Mucosa of rectum (tissue), 2 donors: Measurements from ENCODE around the gene ELF3.

ENCODE experiments used
- H3K27ac ChIP-seq, 2 donors: one replicate each; pipeline ENCODE4 v1.7.0; 2013; ENCODE audit warnings: inconsistent platforms in 2 of 2, low read depth in 2 of 2, low read length in 2 of 2
- H3K27me3 ChIP-seq, 2 donors: one replicate each; pipeline ENCODE4 v1.7.0; 2013; ENCODE audit warnings: low read length in 2 of 2; ENCODE audit not compliant: control insufficient read depth in 2 of 2, insufficient read depth in 2 of 2
- H3K36me3 ChIP-seq, 2 donors: one replicate each; pipeline ENCODE4 v1.7.0; 2013; ENCODE audit warnings: low read length in 2 of 2; ENCODE audit not compliant: control insufficient read depth in 2 of 2, insufficient read depth in 2 of 2
- H3K4me1 ChIP-seq, 2 donors: one replicate each; pipeline ENCODE4 v1.7.0; 2013; ENCODE audit warnings: low read length in 2 of 2, mild to moderate bottlenecking in 1 of 2; ENCODE audit not compliant: control insufficient read depth in 2 of 2, insufficient read depth in 2 of 2
- H3K4me3 ChIP-seq, 2 donors: one replicate each; pipeline ENCODE4 v1.7.0; 2013; ENCODE audit warnings: low read length in 2 of 2
- H3K9ac ChIP-seq, 2 donors: one replicate each; pipeline ENCODE4 v1.7.0; 2013; ENCODE audit warnings: low read length in 2 of 2, low read depth in 1 of 2, mild to moderate bottlenecking in 1 of 2
- H3K9me3 ChIP-seq, 2 donors: one replicate each; pipeline ENCODE4 v1.7.0; 2013; ENCODE audit warnings: low read length in 2 of 2; ENCODE audit not compliant: control insufficient read depth in 2 of 2
- donor health status: healthy.
- donor health status: Normal muscosa, but diverticular disease.

ELF3 gene

DNA sequence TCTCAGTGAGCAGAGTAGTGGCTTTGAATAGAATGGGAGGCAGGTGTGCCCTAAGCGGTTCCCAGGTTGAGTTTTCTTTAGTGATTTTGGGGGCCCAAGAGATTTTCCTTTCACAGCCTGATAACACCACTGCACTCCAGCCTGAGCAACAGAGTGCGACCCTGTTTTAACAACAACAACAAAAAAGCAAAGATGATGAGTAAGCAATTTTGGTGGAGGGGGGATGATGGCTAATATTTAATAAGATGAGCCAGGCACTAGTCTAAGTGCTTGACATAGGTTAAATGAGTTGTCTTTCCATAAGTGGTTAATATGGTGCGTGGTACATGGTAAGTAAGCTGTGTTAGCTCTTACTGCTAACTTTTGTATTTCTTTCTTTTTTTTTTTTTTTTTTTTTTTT is 25.9 kb upstream of the ELF3 start:
- Histone ChIP-seq H3K27me3 (no peaks in the 10 kb centered on the region), H3K36me3 (peaks cover 8 to 11% of the 10 kb centered on the region in 2 donors), H3K9ac (peak overlapping the region in 1 of 2 donors; percentile 20), H3K4me3 (peak overlapping the region in 1 of 2 donors; percentile 91), H3K27ac (no peak overlapping the region), H3K9me3 (no peaks in the 10 kb centered on the region), H3K4me1 (peaks cover 12 to 19% of the 10 kb centered on the region in 2 donors)

DNA sequence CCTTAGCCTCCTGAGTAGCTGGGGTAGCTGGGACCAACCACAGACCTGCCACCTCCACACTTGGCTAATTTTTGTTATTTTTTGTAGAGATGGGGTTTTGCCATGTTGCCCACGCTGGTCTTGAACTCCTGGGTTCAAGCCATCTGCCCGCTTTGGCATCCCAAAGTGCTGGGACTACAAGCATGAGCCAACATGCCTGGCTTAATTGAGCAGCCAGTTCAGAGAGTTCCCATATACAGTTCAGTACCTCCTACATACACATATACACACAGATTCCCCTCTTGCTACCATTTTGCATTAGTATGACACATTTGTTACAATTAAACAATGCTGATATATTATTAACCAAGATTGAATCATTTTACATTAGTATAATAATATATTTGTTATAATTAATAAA is 25.0 kb upstream of the ELF3 start:
- Histone ChIP-seq H3K27ac (no peak overlapping the region), H3K9ac (no peak overlapping the region), H3K36me3 (peaks cover 16 to 20% of the 10 kb centered on the region in 2 donors), H3K4me1 (peaks cover 12 to 19% of the 10 kb centered on the region in 2 donors), H3K4me3 (no peak overlapping the region), H3K27me3 (no peaks in the 10 kb centered on the region), H3K9me3 (no peaks in the 10 kb centered on the region)

DNA sequence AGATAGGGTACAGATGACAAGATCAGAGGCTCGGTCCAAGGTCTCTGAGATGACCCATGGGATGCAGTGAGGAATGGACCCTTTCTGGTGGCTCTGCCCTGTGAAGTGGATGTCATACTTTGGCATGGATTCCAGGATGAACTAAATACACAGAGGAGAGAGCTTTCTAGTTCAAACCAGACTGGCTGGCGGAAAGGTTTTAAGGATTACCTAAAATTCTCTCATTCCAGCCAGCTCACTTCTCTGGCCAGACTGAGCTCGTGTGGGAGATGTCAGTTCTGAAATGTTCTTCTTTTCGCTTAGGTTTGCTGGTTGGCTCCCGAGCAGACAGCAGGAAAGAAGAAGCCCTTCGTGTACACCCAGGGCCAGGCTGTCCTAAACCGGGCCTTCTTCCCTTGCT is 21.8 kb upstream of the ELF3 start:
- Histone ChIP-seq H3K9me3 (no peaks in the 10 kb centered on the region), H3K36me3 (peaks cover 42 to 44% of the 10 kb centered on the region in 2 donors), H3K4me1 (peaks cover 6 to 7% of the 10 kb centered on the region in 2 donors)

DNA sequence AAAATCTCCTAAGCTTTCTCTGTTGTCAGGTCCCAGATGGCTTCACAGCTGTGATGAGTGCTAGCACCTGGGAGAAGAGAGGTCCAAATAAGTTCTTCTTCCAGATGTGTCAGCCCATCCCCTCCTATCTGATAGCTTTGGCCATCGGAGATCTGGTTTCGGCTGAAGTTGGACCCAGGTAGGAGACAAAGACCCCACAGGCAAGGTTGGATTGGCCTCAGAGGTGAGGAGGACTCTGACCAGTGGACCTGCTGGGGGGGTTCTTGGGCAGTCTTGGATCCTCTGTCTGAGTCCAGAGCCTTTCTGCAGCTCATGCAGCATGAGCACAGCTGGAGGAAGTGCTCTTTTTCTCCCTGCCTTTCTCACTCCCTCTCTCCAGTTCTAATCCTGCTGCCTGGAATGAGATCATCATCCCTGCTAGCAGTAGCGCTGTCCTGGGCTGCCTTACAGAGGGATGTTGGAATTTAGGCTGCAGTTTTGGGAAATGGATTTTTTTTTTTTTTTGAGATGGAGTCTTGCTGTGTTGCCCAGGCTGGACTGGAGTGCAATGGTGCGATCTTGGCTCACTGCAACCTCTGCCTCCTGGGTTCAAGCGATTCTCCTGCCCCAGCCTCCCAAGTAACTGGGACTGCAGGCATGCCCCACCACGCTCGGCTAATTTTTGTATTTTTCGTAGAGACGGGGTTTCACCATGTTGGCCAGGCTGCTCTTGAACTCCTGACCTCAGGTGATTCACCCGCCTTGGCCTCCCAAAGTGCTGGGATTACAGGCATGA is 20.8 kb upstream of the ELF3 start:
- H3K9me3 ChIP-seq: no peaks in the 10 kb centered on the region
- no peak overlapping the region for H3K9ac ChIP-seq
- H3K27me3 ChIP-seq: no peaks in the 10 kb centered on the region
- H3K27ac ChIP-seq: no peak overlapping the region
- H3K36me3 ChIP-seq: peaks cover 50 to 52% of the 10 kb centered on the region in 2 donors
- no peak overlapping the region for H3K4me3 ChIP-seq
- H3K4me1 ChIP-seq: no peaks in the 10 kb centered on the region

More for the DNA sequence above, 21.8 kb upstream of the ELF3 start:
- Histone ChIP-seq H3K27ac (no peak overlapping the region), H3K4me3 (no peak overlapping the region), H3K9ac (no peak overlapping the region), H3K27me3 (no peaks in the 10 kb centered on the region)

DNA sequence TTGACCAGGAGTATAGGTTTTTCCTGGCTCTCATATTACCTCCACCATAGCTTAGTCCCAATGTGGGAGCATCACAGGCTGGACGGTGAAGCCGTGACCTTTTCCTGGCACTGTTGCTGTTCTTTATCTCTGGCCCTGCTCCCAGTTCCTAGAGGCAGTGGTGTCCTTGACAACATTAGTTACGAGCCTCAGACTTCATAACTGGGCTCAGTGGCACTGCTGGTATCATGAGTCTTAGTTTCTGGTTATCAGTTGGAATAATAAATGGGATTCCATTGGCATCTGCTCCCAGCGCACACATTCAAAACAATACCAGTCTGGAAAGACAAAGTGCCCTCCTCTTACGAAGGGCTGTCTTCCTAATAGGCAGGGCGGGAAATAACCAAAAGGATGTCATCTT is 20.0 kb upstream of the ELF3 start:
- Histone ChIP-seq H3K27me3 (no peaks in the 10 kb centered on the region), H3K27ac (no peak overlapping the region), H3K36me3 (peaks cover 55 to 60% of the 10 kb centered on the region in 2 donors)

DNA sequence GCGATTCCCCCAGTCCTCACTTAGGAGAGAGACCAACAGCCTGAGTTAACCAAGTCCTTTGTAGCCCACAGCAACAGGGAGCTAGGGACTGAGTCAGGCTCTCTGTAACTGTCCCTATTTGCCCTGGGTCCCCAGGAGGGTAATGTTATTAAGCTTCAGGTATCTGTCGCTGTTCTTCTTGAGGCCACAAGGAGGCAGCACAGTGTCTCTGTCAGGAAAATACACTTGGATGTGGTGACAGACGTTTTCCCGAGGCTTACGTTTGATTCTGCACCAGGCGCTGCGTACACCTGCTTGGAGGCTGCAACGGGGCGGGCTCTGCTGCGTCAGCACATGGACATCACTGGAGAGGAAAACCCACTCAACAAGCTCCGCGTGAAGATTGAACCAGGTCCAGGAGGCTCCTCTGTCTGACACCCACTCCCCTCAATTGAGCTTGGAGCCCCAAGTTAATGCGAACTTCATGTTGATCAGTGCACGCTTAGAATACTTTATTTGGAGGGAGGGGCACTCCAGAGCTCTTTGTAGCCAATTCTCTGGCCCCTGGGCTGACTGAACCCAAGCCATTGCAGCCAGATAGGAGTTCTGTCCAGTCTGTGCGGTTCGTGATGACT is 10.7 kb upstream of the ELF3 start:
- Histone ChIP-seq H3K9ac (no peak overlapping the region), H3K27ac (no peak overlapping the region), H3K9me3 (no peaks in the 10 kb centered on the region), H3K36me3 (peaks cover 72 to 81% of the 10 kb centered on the region in 2 donors), H3K4me3 (no peak overlapping the region), H3K4me1 (no peaks in the 10 kb centered on the region), H3K27me3 (no peaks in the 10 kb centered on the region)

More for the DNA sequence above, 20.0 kb upstream of the ELF3 start:
- Histone ChIP-seq H3K9me3 (no peaks in the 10 kb centered on the region), H3K4me3 (no peak overlapping the region), H3K4me1 (no peaks in the 10 kb centered on the region), H3K9ac (no peak overlapping the region)

DNA sequence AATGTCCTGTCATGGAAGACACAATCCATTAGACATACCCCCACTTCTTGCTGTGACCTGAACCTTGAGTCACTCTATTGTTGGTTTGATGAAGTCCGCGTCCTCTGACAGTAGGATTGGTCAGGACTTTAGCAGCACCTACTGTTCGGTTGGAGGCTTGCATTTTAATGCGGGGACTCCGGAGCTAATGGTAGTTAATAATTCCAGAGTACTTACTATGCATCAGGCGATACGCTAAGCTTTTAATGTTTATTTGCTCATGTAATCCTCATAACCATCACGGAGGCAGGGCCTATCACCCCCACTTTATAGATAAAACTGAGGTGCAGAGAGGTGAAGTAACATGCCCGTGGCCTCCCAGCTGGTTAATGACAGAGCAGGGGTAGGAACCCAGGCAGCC is 7.9 kb upstream of the ELF3 start:
- Histone ChIP-seq H3K27me3 (no peaks in the 10 kb centered on the region), H3K9me3 (no peaks in the 10 kb centered on the region), H3K4me3 (no peak overlapping the region), H3K27ac (no peak overlapping the region), H3K36me3 (peaks cover 54 to 73% of the 10 kb centered on the region in 2 donors), H3K9ac (no peak overlapping the region), H3K4me1 (peaks cover 5 to 6% of the 10 kb centered on the region in 2 donors)

DNA sequence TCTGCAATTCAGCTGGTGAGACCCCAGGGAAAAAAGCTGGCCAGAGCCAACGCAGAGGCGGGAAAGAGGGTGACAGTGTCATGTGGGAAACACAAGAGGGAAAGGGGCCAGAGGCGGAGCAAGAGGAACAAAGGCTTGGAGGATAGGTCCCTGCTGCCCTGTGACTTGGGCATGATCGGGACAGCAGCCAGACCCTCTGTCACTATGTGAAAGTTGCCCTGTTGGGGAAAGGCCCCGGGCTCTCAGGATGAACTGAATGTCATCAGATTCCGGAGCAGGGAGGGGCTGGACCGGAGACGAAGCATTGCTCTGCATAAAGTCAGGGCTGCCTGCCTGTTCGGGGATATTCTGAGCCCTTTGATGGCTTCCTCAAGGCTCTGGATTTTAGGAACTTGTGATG is 5.7 kb upstream of the ELF3 start:
- no peak overlapping the region for H3K27ac ChIP-seq
- H3K4me3 ChIP-seq: no peak overlapping the region
- H3K9me3 ChIP-seq: no peaks in the 10 kb centered on the region
- H3K36me3 ChIP-seq: peaks cover 47 to 64% of the 10 kb centered on the region in 2 donors
- no peaks in the 10 kb centered on the region for H3K27me3 ChIP-seq
- no peak overlapping the region for H3K9ac ChIP-seq
- peaks cover 16 to 18% of the 10 kb centered on the region in 2 donors for H3K4me1 ChIP-seq

DNA sequence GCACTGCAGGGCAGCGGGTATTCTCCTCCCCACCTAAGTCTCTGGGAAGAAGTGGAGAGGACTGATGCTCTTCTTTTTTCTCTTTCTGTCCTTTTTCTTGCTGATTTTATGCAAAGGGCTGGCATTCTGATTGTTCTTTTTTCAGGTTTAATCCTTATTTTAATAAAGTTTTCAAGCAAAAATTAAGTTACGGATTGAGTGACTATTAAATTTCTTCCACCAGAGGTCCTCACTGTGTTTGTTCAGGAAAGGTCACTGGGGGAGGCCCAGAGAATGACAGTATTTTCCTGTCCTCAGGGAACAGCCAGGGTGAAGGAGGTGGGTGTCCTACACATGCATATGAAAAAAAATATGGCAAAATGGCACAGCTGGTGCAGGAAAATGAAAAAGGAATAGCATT is 4.4 kb upstream of the ELF3 start:
- Histone ChIP-seq H3K36me3 (peaks cover 40 to 59% of the 10 kb centered on the region in 2 donors), H3K27me3 (no peaks in the 10 kb centered on the region), H3K4me3 (no peak overlapping the region), H3K9ac (no peak overlapping the region), H3K4me1 (peaks cover 20% of the 10 kb centered on the region in 2 donors), H3K27ac (no peak overlapping the region), H3K9me3 (no peaks in the 10 kb centered on the region)

DNA sequence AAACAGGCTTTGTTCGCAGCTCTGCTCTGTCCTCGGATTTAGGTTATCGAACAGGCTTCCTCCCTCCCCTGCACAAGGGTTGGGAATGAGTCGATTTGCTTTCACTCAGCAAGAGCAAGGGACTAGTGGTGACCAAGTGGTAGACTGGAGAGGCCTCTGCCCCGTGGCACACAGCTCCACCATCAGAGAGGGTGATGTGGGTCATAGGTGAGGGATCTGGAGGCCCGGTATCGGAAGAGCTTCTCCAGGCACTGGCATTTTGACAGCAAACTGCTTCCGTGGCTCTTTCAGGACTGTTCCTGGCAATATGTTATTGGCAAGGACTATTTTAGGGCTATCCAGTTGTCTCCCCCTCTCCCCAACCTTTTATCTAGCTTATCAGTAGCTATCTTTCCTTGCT is 3.1 kb upstream of the ELF3 start:
- Histone ChIP-seq H3K36me3 (peaks cover 43 to 60% of the 10 kb centered on the region in 2 donors), H3K9me3 (no peaks in the 10 kb centered on the region), H3K9ac (peak overlapping the region; percentile 53 to 66), H3K4me1 (peaks cover 20% of the 10 kb centered on the region in 2 donors), H3K27ac (peak overlapping the region; percentile 87 to 90), H3K4me3 (peak overlapping the region; percentile 31 to 54), H3K27me3 (no peaks in the 10 kb centered on the region)
